MCF 10A (cell line): ENCODE data around the gene PSMD13. TPM values are rescaled to one million over a fixed set of nuclear protein-coding genes. Genes with fewer than 3 reads are reported as not detected.
A peak's percentile ranks its signal among the peaks of the same experiment; 100 is the strongest.

ENCODE experiments used
- BruUV-seq: library from RNA; stranded (reverse); fragments of 400-500 nt; replicated peaks from 2 replicates; lab custom pipeline; 2021; lab: Mats Ljungman, UMichigan
- CTCF ChIA-PET: fragments of 300-600 bp; sonication (Branson Sonifier 250); formaldehyde crosslinking; extraction: SDS; loops from one replicate; lab custom pipeline; 2021; ENCODE audit warnings: antibody characterized with exemption, inconsistent platforms; lab: Yijun Ruan, JAX
- POLR2A ChIA-PET: fragments of 300-600, 350-650 bp; sonication (Branson Sonifier 250); formaldehyde crosslinking; extraction: SDS; loops from one replicate; lab custom pipeline; 2020; ENCODE audit warnings: antibody characterized with exemption, inconsistent platforms; lab: Yijun Ruan, JAX
- DNase-seq: peaks from one replicate; pipeline ENCODE4 v3.0.0-alpha.2; 2018; ENCODE audit not compliant: unreplicated experiment
- H3K27ac Mint-ChIP-seq: one replicate; pipeline ENCODE4 v1.8.0; 2022; ENCODE audit warnings: mild to moderate bottlenecking, low read depth, mixed read lengths; ENCODE audit not compliant: unreplicated experiment
- H3K27me3 Mint-ChIP-seq: one replicate; pipeline ENCODE4 v1.8.0; 2022; ENCODE audit warnings: mixed read lengths; ENCODE audit not compliant: insufficient read depth, unreplicated experiment
- H3K36me3 Mint-ChIP-seq: one replicate; pipeline ENCODE4 v1.8.0; 2022; ENCODE audit warnings: mild to moderate bottlenecking, moderate library complexity, mixed read lengths; ENCODE audit not compliant: insufficient read depth, unreplicated experiment
- H3K4me1 Mint-ChIP-seq: one replicate; pipeline ENCODE4 v1.8.0; 2022; ENCODE audit warnings: mixed read lengths; ENCODE audit not compliant: insufficient read depth, unreplicated experiment
- H3K4me3 Mint-ChIP-seq: one replicate; pipeline ENCODE4 v1.8.0; 2022; ENCODE audit warnings: mild to moderate bottlenecking, moderate library complexity, mixed read lengths; ENCODE audit not compliant: unreplicated experiment
- H3K9me3 Mint-ChIP-seq: one replicate; pipeline ENCODE4 v1.8.0; 2022; ENCODE audit warnings: mixed read lengths; ENCODE audit not compliant: unreplicated experiment
- intact Hi-C: fragments of 100-400 bp; cut with micrococcal nuclease; formaldehyde crosslinking; loops from 2 replicates; pipeline ENCODE4 v1.14.1; 2022
- total RNA-seq: library from RNA; stranded (reverse); gene quantifications from 2 replicates; pipeline ENCODE4 v1.2.3, GENCODE V29; 2022
- TF ChIP-seq, protein P1 (sequence below): fragments of 200-600 bp; IDR thresholded peaks from one replicate; pipeline ENCODE4 v1.8.0; 2022; ENCODE audit warnings: antibody characterized with exemption, mild to moderate bottlenecking; ENCODE audit not compliant: unreplicated experiment

PSMD13 gene
- total RNA-seq, 1 experiment from 2014 or later, result 103 TPM

GRCh38 chr11:227824-228379 lies 8.9 kb upstream of the PSMD13 start:
- DNase-seq, result no peak
- peaks cover 12% of the 10 kb centered on the region for H3K4me1 Mint-ChIP-seq
- no peaks in the 10 kb centered on the region for H3K27me3 Mint-ChIP-seq
- TF ChIP-seq, protein P1, sequence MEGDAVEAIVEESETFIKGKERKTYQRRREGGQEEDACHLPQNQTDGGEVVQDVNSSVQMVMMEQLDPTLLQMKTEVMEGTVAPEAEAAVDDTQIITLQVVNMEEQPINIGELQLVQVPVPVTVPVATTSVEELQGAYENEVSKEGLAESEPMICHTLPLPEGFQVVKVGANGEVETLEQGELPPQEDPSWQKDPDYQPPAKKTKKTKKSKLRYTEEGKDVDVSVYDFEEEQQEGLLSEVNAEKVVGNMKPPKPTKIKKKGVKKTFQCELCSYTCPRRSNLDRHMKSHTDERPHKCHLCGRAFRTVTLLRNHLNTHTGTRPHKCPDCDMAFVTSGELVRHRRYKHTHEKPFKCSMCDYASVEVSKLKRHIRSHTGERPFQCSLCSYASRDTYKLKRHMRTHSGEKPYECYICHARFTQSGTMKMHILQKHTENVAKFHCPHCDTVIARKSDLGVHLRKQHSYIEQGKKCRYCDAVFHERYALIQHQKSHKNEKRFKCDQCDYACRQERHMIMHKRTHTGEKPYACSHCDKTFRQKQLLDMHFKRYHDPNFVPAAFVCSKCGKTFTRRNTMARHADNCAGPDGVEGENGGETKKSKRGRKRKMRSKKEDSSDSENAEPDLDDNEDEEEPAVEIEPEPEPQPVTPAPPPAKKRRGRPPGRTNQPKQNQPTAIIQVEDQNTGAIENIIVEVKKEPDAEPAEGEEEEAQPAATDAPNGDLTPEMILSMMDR, result no peak
- no peaks in the 10 kb centered on the region for H3K9me3 Mint-ChIP-seq
- intact Hi-C loops, result no loop called here
- peaks cover 48% of the 10 kb centered on the region for H3K36me3 Mint-ChIP-seq
- no TSS peak for BruUV-seq
- no peak overlapping the region for H3K27ac Mint-ChIP-seq
- no peak overlapping the region for H3K4me3 Mint-ChIP-seq
- CTCF ChIA-PET, result interaction anchor here (1.4 to 1.5 kb wide), 2 partner anchors 23 to 134 kb away, joined by 3 to 5 read pairs; no protein-coding TSS in a partner anchor
- POLR2A ChIA-PET, result interaction anchor here (0.6 to 2.4 kb wide), 5 partner anchors 9 to 277 kb away, joined by 3 to 23 read pairs (median 3); partner anchors contain the start of genes BET1L, PSMD13, RIC8A and SIRT3

- peaks cover 26% of the 10 kb centered on the region for H3K4me1 Mint-ChIP-seq
- ChIA-PET CTCF (interaction anchor here (1.2 kb wide), 1 partner anchor 18 kb away, joined by 6 read pairs; no protein-coding TSS in a partner anchor), POLR2A (interaction anchor here (2.4 kb wide), 1 partner anchor 22 kb away, joined by 23 read pairs; the partner anchor contains the start of genes BET1L and RIC8A)
- no peak overlapping the region for H3K4me3 Mint-ChIP-seq
- H3K27ac Mint-ChIP-seq, result no peak overlapping the region
- no peak for DNase-seq
- TF ChIP-seq, protein P1, result no peak
- no peaks in the 10 kb centered on the region for H3K9me3 Mint-ChIP-seq
- H3K36me3 Mint-ChIP-seq, result peaks cover 50% of the 10 kb centered on the region
- intact Hi-C loops, result no loop called here
- BruUV-seq, result no TSS peak
- H3K27me3 Mint-ChIP-seq, result no peaks in the 10 kb centered on the region
Measured at GRCh38 chr11:230431-230830, 6.3 kb upstream of the PSMD13 start.

- peak overlapping the region; percentile 19 for H3K27ac Mint-ChIP-seq
- no peak overlapping the region for H3K4me3 Mint-ChIP-seq
Measured at GRCh38 chr11:232783-233565, 3.8 kb upstream of the PSMD13 start.

More at GRCh38 chr11:232783-233565, 3.8 kb upstream of the PSMD13 start:
- no peaks in the 10 kb centered on the region for H3K9me3 Mint-ChIP-seq
- no TSS peak for BruUV-seq
- ChIA-PET CTCF (interaction anchor here (0.7 kb wide), 1 partner anchor 273 kb away, joined by 3 read pairs; no protein-coding TSS in a partner anchor), POLR2A (interaction anchor here (0.5 to 6.5 kb wide), 3 partner anchors 14 to 222 kb away, joined by 3 to 136 read pairs (median 4); partner anchors contain the start of genes BET1L and RIC8A)
- intact Hi-C loops, result no loop called here
- TF ChIP-seq, protein P1, result no peak
- no peaks in the 10 kb centered on the region for H3K27me3 Mint-ChIP-seq
- no peak for DNase-seq
- H3K36me3 Mint-ChIP-seq, result peaks cover 44% of the 10 kb centered on the region
- H3K4me1 Mint-ChIP-seq, result peaks cover 19% of the 10 kb centered on the region
